Measurements from ENCODE around the gene CCDC178. TPM values are rescaled to one million over a fixed set of nuclear protein-coding genes. Genes with fewer than 3 reads are reported as not detected.

The CCDC178 gene
- total RNA-seq, 1 donor: 0.43 TPM

- DNase-seq (ENCODE audit: low read depth): no peak
- H3K4me3 ChIP-seq (ENCODE audit: low read depth, low read length): no peak overlapping the region
- TF ChIP-seq CTCF (IDR thresholded peaks at IDR 0.05; ENCODE audit: insufficient read depth, low read depth, low read length): no peak
Measured at GRCh38 chr18:33116376-33116775, 324.1 kb downstream of the CCDC178 start.

- TF ChIP-seq CTCF (IDR thresholded peaks at IDR 0.05; ENCODE audit: insufficient read depth, low read depth, low read length): no peak
- DNase-seq (ENCODE audit: low read depth): no peak
Measured at GRCh38 chr18:33115917-33116316, 324.6 kb downstream of the CCDC178 start.

GRCh38 chr18:33115476-33115875, 325.0 kb downstream of the CCDC178 start:
- DNase-seq (ENCODE audit: low read depth): no peak
- no peak for TF ChIP-seq CTCF (IDR thresholded peaks at IDR 0.05; ENCODE audit: insufficient read depth, low read depth, low read length)
- no peak overlapping the region for H3K4me3 ChIP-seq (ENCODE audit: low read depth, low read length)

More at GRCh38 chr18:33115917-33116316, 324.6 kb downstream of the CCDC178 start:
- no peak overlapping the region for H3K4me3 ChIP-seq (ENCODE audit: low read depth, low read length)

- no peak overlapping the region for H3K4me3 ChIP-seq (ENCODE audit: low read depth, low read length)
- no peak for TF ChIP-seq CTCF (IDR thresholded peaks at IDR 0.05; ENCODE audit: insufficient read depth, low read depth, low read length)
- no peak for DNase-seq (ENCODE audit: low read depth)
Measured at GRCh38 chr18:33114749-33115148, 325.8 kb downstream of the CCDC178 start.

GRCh38 chr18:33113416-33113815, 327.1 kb downstream of the CCDC178 start:
- H3K4me3 ChIP-seq (ENCODE audit: low read depth, low read length): no peak overlapping the region
- DNase-seq (ENCODE audit: low read depth): no peak
- TF ChIP-seq CTCF (IDR thresholded peaks at IDR 0.05; ENCODE audit: insufficient read depth, low read depth, low read length): no peak

GRCh38 chr18:33107511-33107910, 333.0 kb downstream of the CCDC178 start:
- no peak overlapping the region for H3K4me3 ChIP-seq (ENCODE audit: low read depth, low read length)
- DNase-seq (ENCODE audit: low read depth): no peak
- TF ChIP-seq CTCF (IDR thresholded peaks at IDR 0.05; ENCODE audit: insufficient read depth, low read depth, low read length): no peak

- no peak for TF ChIP-seq CTCF (IDR thresholded peaks at IDR 0.05; ENCODE audit: insufficient read depth, low read depth, low read length)
- no peak for DNase-seq (ENCODE audit: low read depth)
- no peak overlapping the region for H3K4me3 ChIP-seq (ENCODE audit: low read depth, low read length)
Measured at GRCh38 chr18:33101316-33101715, 339.2 kb downstream of the CCDC178 start.

Data from fibroblast of villous mesenchyme (primary cell).